Uterus (tissue), 4 donors: ENCODE results near the gene KRT28. TPM values are rescaled to one million over a fixed set of nuclear protein-coding genes. Genes with fewer than 3 reads are reported as not detected.

Experiments
- DNase-seq, 2 donors: peaks; one replicate each; pipeline ENCODE4 v3.0.0-alpha.2; 2019 to 2020
- H3K27ac ChIP-seq, 2 donors: fragments of 200-600 bp; sonication (generic); 1 replicate in 1 of 2; 2 replicates in 1 of 2; pipeline ENCODE4 v1.5.1; 2016 to 2018
- H3K27me3 ChIP-seq, 2 donors: fragments of 200-600 bp; sonication (generic); one replicate each; pipeline ENCODE4 v1.5.1; 2018 to 2019; ENCODE audit warnings: control low read depth in 1 of 2
- H3K36me3 ChIP-seq, 2 donors: fragments of 200-600 bp; sonication (generic); one replicate each; pipeline ENCODE4 v1.5.1; 2019; ENCODE audit warnings: control low read depth in 1 of 2
- H3K4me1 ChIP-seq, 2 donors: fragments of 200-600 bp; sonication (generic); one replicate each; pipeline ENCODE4 v1.5.1; 2018 to 2019; ENCODE audit warnings: control low read depth in 1 of 2
- H3K4me3 ChIP-seq, 2 donors: fragments of 200-600 bp; sonication (generic); 1 replicate in 1 of 2; 2 replicates in 1 of 2; pipeline ENCODE4 v1.5.1; 2018 to 2019; ENCODE audit warnings: mild to moderate bottlenecking in 1 of 2
- H3K9me3 ChIP-seq, 2 donors: fragments of 200-600 bp; sonication (generic); one replicate each; pipeline ENCODE4 v1.5.1; 2019; ENCODE audit warnings: control low read depth in 1 of 2
- CTCF ChIP-seq, 4 experiments: fragments of 200-600 bp in 2 of 4; fragments of 450-650 bp in 2 of 4; sonication (generic) in 2 of 4; IDR thresholded peaks; one replicate each; pipeline ENCODE4 v1.5.1; 2016 to 2019; ENCODE audit warnings: antibody characterized with exemption in 4 of 4, mild to moderate bottlenecking in 2 of 4, moderate library complexity in 1 of 4
- POLR2A ChIP-seq, 2 donors: fragments of 450-650 bp; IDR thresholded peaks; one replicate each; pipeline ENCODE4 v1.6.1; 2016; ENCODE audit warnings: antibody characterized with exemption in 2 of 2, mild to moderate bottlenecking in 1 of 2, moderate library complexity in 1 of 2
- intact Hi-C: fragments of 100-400 bp; cut with DNase I; formaldehyde crosslinking; loops from one replicate; pipeline ENCODE4 v1.15.1; 2023; ENCODE audit warnings: low total_unique reads
- total RNA-seq, 4 donors: library from RNA; depleted of rRNA in 3 of 4; stranded (reverse); fragments of >200 nt in 3 of 4; gene quantifications; one replicate each; pipeline versions ENCODE4 v1.1.0 to v1.2.4, GENCODE V29; 2014 to 2023
- donor health status: DM: yes; HTN: yes; CAD: no.

Gene KRT28
- total RNA-seq, 4 donors from 2014 or later = not detected

- no peaks in the 10 kb centered on the region for H3K9me3 ChIP-seq
- H3K27ac ChIP-seq = no peak within 1 kb of the TSS
- peaks cover 0 to 7% of the 10 kb centered on the region in 2 donors for H3K27me3 ChIP-seq
- H3K4me1 ChIP-seq = no peaks in the 10 kb centered on the region
- intact Hi-C loops = no loop called here
- H3K4me3 ChIP-seq = no peak within 1 kb of the TSS
- DNase-seq = no peak
- H3K36me3 ChIP-seq = no peaks in the 10 kb centered on the region
- TF ChIP-seq POLR2A (IDR thresholded peaks at IDR 0.05) = no peak
- no peak for TF ChIP-seq CTCF (IDR thresholded peaks at IDR 0.05)
Measured at GRCh38 chr17:40782450-40782849, 17.3 kb downstream of the KRT28 start, which contains the start of gene KRT27. Gene KRT27 (minus strand): TSS chr17:40782550. CDS start chr17:40782493, 57 bp downstream.

- no peak for DNase-seq
- Histone ChIP-seq H3K4me3 (no peak overlapping the region), H3K36me3 (no peaks in the 10 kb centered on the region), H3K27me3 (peaks cover 0 to 7% of the 10 kb centered on the region in 2 donors), H3K4me1 (no peaks in the 10 kb centered on the region), H3K27ac (no peak overlapping the region), H3K9me3 (no peaks in the 10 kb centered on the region)
- no peak for TF ChIP-seq CTCF (IDR thresholded peaks at IDR 0.05)
- TF ChIP-seq POLR2A (IDR thresholded peaks at IDR 0.05) = no peak
- intact Hi-C loops = no loop called here
Measured at GRCh38 chr17:40779181-40779909, 20.4 kb downstream of the KRT28 start.

- TF ChIP-seq CTCF (IDR thresholded peaks at IDR 0.05) (no peak), POLR2A (IDR thresholded peaks at IDR 0.05) (no peak)
- Histone ChIP-seq H3K9me3 (no peaks in the 10 kb centered on the region), H3K27me3 (peaks cover 0 to 7% of the 10 kb centered on the region in 2 donors), H3K4me3 (no peak overlapping the region), H3K36me3 (no peaks in the 10 kb centered on the region), H3K27ac (no peak overlapping the region), H3K4me1 (no peaks in the 10 kb centered on the region)
- no peak for DNase-seq
- intact Hi-C loops = no loop called here
Measured at GRCh38 chr17:40778461-40778860, 21.3 kb downstream of the KRT28 start.

- peaks cover 0 to 12% of the 10 kb centered on the region in 2 donors for H3K27me3 ChIP-seq
Measured at GRCh38 chr17:40777971-40778370, 21.8 kb downstream of the KRT28 start.

More at GRCh38 chr17:40777971-40778370, 21.8 kb downstream of the KRT28 start:
- no peak overlapping the region for H3K4me3 ChIP-seq
- H3K36me3 ChIP-seq = no peaks in the 10 kb centered on the region
- TF ChIP-seq POLR2A (IDR thresholded peaks at IDR 0.05) (no peak), CTCF (IDR thresholded peaks at IDR 0.05) (no peak)
- H3K4me1 ChIP-seq = no peaks in the 10 kb centered on the region
- H3K9me3 ChIP-seq = no peaks in the 10 kb centered on the region
- no peak overlapping the region for H3K27ac ChIP-seq
- intact Hi-C loops = no loop called here
- DNase-seq = no peak
